GM18520 (cell line): ENCODE measurements around the gene TMEM158.

Source experiments
- ATAC-seq: cut with Tn5 transposase; IDR thresholded peaks from one replicate; pipeline ENCODE4 v1.9.1; 2021; ENCODE audit not compliant: unreplicated experiment

TMEM158 gene

GRCh38 chr3:45178183-45179023 lies 47.7 kb downstream of the TMEM158 start:
- ATAC-seq: no peak

GRCh38 chr3:45176912-45177311 lies 49.2 kb downstream of the TMEM158 start:
- ATAC-seq: no peak
